Measurements from ENCODE around the gene KCNMA1.

KCNMA1 gene

DNA sequence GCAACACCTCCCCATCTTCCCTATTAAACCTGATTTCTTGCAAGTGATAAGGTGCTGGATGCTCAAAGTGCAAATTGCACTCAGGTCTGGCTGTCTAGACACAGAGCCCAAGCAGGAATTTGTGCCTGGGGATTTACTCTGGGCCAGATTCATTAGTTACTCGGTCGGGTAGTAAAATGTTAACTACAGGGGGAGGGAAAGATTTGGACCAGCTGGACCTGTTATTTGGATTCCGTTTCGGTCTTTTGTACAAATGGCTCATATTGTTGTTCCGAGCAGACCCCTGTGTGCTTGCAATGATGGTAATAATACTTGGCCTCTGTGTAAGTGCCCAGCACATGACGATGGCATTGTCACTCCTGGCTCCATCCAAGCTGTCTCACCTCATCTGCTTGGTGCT is 609.6 kb downstream of the KCNMA1 start:
- no peak for DNase-seq

DNA sequence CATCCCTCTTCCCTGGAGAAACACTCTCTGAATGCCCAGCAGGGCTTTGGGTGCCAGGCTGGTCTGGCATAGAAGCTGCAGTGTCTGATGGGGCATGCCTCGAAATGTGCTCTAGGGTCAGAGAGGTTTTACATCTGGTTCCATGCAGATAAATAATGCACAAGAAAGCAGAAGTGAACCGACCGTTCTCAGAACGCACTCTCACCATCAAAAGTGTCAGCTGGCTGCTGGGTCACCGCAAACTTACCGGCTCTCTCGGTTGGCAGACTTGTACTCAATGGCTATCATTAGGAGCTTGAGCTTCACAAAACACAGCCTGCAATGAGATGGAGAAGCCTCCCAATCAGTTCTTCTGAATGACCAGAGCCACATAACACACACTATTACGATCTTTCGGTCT is 610.0 kb downstream of the KCNMA1 start:
- no peak for DNase-seq

DNA sequence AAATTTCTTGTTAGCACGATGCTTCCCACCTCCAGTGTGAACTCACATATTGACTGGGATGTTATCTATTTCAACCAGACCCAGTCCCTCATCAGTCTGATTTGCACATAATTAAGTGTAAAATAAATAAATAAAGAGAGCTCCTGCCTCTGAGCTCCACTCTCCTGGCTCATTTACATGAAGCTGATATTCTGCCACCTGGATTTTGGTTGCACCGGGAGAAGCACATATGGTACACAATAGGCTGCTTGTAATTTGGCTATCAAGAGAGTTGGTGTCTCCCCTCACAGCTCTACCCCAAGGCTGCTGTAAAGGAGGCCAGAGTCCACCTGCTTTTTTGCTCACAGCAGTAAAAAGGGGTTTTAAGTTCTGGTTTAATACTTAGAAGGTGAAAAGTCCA is 610.5 kb downstream of the KCNMA1 start:
- DNase-seq: no peak

DNA sequence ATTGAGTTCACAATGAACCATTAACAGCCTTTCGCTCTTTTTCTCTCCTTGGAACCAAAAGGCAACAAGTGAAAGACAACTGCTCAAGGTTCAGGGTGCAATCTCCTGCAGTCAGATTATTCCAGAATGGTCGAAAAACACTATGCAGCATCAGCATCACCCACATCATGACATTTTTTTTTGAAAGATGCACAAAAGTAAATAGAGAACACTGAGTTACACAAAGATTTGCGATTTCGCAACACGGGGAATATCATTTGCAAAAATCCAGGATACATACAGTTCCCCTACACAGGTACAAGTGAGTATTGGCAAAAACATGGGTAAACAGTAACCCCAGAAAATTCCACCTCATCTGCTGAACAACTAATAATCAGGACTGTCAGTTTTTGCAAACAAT is 611.5 kb downstream of the KCNMA1 start:
- DNase-seq: no peak

DNA sequence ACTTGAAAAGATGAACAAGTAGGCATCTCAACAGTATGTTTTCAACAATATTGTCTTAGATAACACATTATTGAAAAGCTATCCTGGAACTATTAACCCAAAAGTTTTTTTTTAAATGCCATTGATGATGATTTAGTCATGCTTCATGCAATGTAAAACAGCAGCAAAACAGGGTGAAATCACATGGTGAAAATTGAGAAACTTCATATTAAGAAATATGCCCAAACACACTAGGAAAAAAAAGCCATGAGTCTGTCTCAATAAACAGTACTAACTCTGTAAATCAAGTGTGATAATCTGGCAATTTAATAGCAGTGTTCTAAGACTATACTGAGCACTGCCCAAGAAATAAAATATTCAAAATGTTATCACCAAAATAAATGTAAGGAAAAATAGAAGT is 613.1 kb downstream of the KCNMA1 start:
- no peak for DNase-seq

DNA sequence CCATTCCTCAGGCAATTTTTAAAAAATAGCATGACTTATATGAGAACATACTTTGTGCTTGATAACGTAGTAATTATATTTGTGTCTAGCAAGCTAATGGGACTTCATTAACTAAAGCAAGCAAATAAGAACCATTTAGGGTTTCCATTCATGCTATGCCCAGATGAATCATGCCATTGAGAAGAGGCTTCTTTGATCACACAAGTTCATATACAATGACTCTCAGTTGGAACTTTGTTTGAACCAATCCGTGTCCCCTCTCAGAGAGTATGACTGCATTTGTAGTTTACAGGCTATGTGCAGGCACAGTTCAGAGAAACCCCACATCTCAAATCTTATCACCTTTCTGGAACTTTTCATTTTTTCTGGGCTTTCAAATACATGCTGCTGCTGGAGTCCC is 614.2 kb downstream of the KCNMA1 start:
- DNase-seq: no peak

DNA sequence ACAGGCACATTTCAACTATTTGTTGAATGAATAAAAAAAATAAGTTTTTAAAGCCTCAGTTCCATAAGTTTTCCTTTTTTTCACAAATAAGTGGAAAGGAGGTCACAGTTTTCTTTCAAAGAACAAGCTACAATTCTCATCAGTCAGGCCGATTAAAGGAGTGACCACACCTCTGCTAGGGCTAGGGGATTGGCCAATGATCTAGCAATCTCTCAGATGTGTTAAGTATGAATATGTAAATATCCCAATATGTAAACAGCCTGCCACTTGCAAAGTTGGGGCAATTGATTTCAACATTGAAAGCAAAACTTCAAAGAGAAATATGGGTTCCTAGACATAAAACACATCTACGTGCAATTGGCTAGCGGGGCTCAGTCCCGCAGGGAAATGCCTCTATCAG is 614.9 kb downstream of the KCNMA1 start:
- DNase-seq: no peak

DNA sequence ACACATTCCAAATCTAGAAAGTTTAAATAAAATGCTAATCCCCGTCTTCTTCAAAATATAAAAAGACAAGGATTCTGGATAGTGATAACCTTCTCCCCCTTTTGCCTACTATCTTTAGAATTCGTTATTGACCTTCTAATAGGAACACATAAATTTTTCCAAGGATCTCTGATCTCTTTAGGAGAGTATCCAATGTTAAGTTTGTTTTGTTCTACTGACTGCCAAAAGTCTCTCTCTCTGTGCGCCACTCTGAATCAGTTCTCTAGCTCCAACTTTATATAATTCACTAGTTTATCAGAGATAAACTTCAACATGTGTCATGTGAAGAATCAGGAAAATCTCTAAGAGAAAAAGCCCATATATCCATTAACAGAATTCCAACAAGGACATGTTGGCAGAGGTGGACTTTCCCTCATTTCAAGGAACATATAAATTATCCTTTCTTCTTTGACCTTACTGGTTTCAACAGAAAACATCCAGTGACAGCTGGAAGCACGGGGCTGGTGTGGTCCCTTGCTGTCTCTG is 615.6 kb downstream of the KCNMA1 start:
- no peak for DNase-seq

DNA sequence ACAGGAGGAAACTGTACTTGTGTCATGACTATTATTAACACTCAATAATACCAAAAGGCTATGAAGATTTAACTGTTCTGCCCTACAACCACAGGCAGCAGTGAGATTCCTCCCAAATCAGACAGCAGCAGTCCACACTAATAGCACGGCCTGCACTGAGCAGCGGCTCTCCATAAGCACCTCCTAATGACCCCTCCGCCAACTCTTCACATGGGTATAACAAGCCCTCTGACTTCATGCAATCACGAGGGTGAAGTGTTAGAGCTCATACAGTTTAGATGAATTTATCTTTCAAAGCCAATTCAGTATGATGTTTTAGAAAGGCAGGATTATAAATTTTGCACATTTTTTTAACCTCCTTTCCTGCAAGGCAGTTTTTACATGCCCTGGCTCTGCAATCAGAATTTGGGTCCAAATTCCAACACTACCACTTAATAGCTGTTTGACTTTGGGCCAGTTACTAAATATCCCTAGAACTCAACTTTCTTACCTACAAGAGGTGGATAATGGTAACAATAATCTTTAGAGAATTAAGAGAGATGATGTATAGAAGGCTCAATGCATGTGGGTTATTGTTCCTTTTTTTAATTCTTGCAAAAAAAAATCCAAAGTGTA is 617.1 kb downstream of the KCNMA1 start:
- DNase-seq: no peak

DNA sequence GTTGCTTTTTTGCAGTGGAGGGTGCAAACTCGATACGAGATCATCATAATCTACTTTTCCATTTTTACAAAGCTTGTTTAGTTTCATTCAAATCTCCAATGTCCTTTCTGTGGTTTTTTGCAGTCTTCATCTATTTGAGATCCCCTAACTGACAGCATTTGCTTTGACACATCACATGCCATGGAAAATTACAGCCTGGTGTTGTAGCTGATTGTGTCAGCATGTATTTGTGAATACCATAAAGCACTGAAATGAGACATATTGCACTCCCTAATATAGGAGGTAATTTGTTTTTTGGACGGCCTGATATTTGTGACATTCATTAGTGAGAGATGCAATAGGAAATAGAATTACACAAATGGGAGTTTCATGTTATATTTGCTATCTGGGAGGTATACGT is 620.8 kb downstream of the KCNMA1 start:
- DNase-seq: no peak

DNA sequence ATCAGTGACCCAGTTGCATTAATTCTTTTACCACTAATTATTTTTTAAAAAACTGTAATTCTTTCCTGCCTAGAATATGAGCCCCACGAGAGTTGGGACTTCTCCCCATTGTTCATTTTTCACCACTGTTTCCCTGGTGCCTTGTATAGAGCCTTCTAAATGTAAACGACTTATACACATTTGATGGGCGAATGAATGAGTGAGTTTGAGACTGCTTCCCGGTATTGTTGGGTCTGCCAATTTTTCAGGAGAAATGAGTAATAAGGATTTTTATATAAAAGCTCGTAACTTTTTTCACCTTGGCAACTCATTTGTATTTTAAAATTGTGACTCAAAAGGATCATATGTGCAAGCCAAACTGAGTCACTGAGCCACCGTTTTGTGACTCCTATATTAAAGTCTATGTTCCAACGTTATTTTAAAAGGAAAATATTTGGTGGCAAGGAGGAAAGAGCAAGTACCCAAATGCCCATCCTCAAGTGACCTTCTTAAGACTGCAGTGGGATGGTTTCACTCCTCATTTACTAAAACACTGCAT is 621.3 kb downstream of the KCNMA1 start:
- DNase-seq: no peak

DNA sequence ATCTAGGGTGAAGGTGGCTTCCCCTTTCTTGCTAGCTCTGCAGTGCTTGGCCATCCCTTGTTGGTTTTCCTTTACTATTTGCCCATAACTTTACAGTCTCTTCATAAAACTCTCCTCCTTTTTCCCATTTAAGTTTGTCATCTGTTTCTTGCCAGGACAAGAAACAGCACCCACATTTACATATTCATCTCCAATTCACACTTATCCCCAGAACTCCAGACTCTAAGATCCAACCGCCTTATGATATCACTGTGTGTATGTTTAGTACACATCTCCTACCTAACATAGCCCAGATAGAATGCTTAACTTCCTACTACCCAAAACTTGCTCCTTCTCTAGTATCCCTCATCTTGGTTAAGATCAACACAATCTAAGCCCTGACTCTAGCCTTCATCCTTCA is 622.2 kb downstream of the KCNMA1 start:
- no peak for DNase-seq

DNA sequence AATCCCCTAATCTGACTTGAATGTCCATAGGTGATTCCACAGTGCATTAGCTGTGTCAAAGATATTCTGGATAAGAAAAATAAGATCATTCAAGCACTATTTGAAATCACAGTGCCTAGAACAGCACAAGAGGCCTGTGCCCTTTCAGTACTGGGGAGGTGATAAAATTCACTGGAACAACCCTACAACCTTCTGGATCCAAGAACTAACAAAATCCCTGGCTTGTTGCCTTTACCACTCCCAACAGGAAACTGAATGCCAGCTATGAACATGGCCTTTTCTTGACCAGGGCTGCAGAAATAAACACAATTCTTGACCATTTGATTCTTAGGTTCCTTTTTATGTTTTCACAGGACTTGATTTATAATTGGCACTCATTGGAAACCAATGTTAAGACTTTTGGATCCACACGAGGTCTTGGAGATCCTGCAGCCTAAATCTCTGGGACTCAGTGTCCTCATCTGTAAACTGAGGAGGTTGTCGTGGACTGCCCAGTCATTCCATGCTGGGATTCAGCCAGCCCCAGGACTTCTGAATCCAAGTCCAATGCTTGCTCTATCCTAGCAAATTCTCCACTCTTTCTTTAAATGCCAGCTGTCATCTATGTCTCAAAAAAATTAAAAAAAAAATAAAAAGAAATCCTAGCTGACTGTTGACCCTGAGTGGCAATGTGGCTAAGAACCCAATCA is 624.7 kb downstream of the KCNMA1 start:
- no peak for DNase-seq

DNA sequence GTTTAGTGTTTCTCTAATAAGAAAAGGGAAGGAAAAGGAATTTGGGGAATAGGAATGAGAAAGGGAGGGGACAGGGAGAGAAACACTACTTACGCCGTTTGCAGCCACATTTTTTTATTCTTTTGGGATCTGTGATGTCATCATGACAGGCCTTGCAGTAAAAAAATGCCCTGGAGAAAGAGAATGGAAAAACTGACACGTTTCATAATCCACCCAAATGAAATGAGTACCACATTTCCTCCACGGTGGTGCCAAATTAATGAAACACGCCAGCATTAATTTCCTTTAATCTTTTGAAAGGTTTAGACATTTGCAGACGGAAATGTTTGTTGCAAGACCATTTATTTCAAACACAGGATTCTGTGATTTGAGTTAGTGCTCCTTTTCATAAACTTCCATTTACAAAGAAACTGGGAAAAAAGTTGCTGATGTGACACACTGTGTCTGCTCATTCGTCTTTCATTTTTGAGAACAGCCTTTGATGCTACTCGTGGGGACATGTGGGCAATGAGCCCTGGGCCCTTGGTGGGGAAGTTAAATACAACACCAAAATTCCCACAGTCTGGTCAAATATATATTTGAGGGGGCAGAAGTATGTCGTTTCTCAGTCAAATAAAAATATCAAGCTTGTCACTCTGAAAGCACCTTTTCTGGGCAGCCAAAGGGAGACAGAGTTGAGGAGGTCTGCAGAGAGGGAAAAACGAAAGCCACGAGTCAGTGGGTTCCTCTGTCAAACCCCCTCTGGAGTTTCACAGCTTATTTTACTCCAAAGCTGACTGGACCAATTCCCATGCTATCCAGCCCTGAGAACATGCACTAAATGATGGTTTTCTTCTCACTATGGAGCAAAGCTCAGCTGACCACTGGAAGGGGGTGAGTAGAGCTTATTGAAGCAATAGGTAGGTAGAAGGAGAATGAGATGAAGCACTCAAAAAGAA is 625.5 kb downstream of the KCNMA1 start:
- DNase-seq: no peak

DNA sequence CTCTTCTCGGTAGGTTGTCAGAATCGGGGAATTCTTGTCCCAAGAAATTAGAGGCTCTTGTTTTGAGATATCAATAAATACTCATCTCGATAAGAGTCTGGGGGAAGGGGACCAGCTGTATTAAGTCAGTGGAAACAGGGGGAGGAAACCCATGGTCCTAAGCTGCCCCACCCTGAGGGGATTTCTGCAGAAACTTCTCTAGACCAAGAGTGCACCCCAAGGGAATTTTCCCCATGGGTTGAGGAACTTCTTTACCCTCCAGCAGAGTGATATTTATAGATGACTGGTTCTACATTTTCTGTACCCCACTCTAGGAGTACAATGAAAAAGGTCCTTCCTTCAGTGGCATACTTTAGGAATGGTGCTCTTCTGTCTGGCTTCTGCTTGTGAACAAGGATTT is 627.2 kb downstream of the KCNMA1 start:
- no peak for DNase-seq

DNA sequence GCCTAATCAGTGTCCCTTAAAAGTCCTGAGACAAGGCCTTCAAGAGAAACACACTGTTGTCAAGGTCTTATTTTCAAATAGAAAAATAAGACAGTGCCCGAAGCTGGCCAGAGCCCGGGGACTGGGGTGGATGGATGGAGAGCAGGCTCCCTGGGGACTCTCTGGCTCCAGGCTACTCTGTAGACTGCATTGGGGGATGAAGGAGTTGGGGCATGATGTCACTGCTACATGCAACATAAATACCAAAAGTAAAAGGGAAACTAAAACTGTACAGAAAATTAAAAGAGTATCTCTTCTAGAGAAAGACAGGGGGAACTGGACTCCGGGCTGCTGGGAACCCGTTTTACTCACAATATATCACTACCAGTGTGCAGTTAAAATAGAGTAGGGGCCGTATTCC is 629.8 kb downstream of the KCNMA1 start:
- DNase-seq: no peak

DNA sequence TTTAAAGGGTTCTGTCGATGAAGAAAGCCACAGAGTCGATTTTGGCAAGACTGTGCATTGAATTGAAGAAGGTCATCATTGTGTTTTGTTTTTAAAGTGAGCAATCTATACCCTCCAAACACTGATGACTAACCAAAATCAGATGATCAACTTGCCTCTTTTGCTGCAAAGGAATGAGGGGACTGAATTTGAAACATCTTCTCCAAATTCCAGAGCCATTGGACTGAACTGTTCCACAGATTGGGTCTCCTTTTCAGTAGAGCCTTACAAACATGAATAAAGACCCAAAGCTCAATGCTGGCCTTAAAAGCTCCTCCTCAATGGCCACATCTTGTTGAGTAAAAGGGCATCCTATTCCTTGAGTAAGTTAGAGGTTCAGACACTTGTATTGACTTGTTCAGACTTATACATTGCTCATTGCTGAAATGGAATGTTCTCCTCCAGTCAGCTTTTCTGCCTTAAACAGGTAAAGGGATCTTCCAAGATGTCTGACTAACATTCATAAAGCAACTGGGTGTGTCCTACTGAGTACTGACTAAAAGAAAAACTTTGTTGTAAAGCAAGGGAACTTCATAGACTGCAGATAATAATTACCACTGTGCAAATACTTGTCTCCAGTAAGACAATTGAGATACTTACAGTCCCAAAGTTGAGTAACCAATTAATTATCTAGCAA is 630.6 kb downstream of the KCNMA1 start:
- DNase-seq: no peak

DNA sequence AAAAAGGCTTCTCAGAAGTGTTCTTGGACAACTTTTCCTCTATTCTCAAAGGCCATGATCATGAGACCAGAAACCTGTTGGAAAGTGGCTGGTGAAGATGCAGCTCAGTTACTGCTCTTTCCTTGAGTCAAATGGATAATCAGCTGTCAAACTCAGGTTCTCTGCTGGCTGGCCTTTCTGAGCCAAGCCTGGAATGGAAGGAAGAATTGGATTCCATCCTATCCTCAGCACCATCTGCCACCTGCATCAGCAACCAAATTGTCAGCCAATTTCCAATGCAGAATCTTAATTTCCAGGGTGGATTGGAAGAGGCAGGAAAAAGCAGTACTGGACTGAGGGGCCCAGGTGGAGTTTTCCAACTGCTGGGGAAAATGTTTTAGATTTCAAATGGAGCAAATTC is 631.7 kb downstream of the KCNMA1 start:
- no peak for DNase-seq

DNA sequence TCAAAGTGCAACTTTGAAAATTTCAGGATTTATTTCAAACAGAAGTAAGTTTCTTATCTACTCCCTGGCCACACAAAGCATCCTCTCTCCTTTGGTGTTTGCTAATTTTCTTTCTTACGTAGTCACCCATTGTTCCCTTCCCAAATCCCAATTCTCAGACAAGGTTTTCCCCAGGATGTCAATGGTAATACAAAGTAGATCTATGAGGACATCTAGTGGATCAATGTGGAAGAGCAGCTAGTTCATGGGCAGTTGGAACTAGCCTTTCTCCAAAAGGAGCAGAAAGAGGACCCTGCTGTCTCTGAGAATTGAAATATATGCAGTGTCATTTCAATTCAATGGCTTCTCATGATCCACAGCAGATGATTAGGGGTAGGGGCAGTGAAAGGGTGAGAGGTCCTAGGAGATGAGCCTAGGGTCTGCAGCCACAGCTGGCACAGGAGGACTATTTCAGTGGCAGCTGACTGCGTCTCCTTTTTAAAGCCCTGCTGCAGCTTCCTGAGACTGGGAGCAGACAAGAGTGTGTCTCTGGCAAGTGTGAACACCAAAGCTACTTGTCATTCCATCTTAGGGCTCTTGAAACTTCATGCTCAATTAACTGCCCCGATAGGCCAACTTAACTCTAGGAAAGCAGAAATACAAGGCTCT is 632.6 kb downstream of the KCNMA1 start:
- DNase-seq: peak in 1 of 5 experiments; percentile 5

DNA sequence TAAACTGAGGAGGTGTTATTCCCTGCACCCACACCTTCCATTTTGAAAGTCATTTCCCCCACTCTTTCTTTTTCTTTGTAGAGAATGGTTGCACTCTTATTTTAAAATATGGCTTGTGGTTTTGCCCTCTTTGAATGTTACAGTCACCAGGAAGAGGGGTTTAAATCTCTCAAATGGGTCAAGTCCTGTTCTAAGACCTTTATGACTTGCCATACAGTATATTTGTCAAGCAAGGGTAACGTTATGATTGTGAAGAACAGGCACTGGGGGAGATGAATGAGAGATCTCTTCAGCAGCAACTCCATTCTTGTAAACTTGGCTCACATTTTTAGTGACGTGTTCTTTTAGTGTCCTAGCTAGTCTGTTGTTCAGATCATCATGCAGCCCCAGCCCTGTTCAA is 634.7 kb downstream of the KCNMA1 start:
- DNase-seq: no peak

DNA sequence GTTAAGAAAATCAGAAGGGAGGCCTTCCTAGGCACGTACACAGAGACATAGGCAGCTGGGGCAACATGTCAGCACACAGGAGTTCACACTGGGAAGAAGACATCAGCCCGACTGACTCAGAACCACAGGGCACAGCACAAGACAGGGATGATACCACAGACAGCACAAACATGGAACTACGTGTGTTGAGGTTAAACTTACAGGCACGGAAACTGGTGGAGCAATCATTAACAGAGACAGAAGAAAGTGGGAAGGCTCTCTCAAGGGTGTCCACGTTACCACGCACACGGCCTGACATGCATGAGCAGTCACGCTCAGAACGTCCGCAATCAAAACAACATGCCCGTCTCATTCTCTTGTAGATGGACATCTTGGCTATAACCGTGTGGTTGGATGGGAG is 636.4 kb downstream of the KCNMA1 start:
- no peak for DNase-seq

DNA sequence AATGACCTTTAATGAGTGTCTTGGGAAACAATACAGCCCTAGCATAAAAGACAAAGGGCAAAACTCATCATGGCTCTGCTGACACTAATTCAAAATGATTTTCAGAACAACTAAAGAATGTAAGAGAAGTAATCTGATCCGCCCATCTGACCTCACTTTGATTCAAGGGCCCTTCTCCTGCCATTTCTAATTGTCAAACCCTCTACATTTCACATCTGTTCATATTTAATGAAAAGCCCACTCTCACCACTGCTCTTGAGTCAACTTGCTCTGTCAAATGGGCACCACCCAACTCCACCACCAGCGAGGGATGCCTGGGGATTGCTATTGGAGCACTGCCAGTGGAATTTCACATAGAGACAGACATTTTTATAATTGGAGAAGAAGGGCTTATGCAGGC is 639.2 kb downstream of the KCNMA1 start:
- DNase-seq: no peak

All from T-helper 2 cell (primary cell).